HG02938 (cell line): ENCODE data around the gene TRIM27.
"Not testable (repeated sequence)": the region's sequence is repeated elsewhere in the genome, so short reads cannot be mapped to it uniquely, and the experiment has no call there.

Experiments
- ATAC-seq: cut with Tn5 transposase; IDR thresholded peaks from one replicate; pipeline ENCODE4 v1.9.1; 2021; ENCODE audit warnings: mild to moderate bottlenecking, moderate library complexity; ENCODE audit not compliant: unreplicated experiment

TRIM27 gene

GRCh38 chr6:28943223-28943556, 19.4 kb upstream of the TRIM27 start:
- no peak for ATAC-seq

- no peak for ATAC-seq
Observed at GRCh38 chr6:28941684-28942448, 18.1 kb upstream of the TRIM27 start.

- peak; percentile 62 for ATAC-seq
Observed at GRCh38 chr6:28940858-28941683, 17.3 kb upstream of the TRIM27 start.

GRCh38 chr6:28940294-28940857, 16.6 kb upstream of the TRIM27 start:
- peak; percentile 13 for ATAC-seq

GRCh38 chr6:28933069-28933468, 9.3 kb upstream of the TRIM27 start:
- no peak for ATAC-seq

GRCh38 chr6:28929887-28930620, 6.3 kb upstream of the TRIM27 start:
- ATAC-seq: no peak

- ATAC-seq: not testable (repeated sequence)
Observed at GRCh38 chr6:28929339-28929738, 5.6 kb upstream of the TRIM27 start.

GRCh38 chr6:28927846-28928245, 4.1 kb upstream of the TRIM27 start:
- ATAC-seq: no peak

- ATAC-seq: peak; percentile 29
Observed at GRCh38 chr6:28922821-28923317, 916 bp downstream of the TRIM27 start.

GRCh38 chr6:28922004-28922820, 1.6 kb downstream of the TRIM27 start:
- ATAC-seq: no peak

GRCh38 chr6:28920281-28920680, 3.5 kb downstream of the TRIM27 start:
- no peak for ATAC-seq

GRCh38 chr6:28914941-28915340, 8.8 kb downstream of the TRIM27 start:
- ATAC-seq: no peak

- no peak for ATAC-seq
Observed at GRCh38 chr6:28910901-28911690, 12.7 kb downstream of the TRIM27 start.

GRCh38 chr6:28907394-28907793, 16.4 kb downstream of the TRIM27 start:
- ATAC-seq: no peak

GRCh38 chr6:28906669-28907068, 17.1 kb downstream of the TRIM27 start:
- ATAC-seq: no peak

- ATAC-seq: no peak
Observed at GRCh38 chr6:28903686-28904085, 20.1 kb downstream of the TRIM27 start.

GRCh38 chr6:28901831-28902230, 22.0 kb downstream of the TRIM27 start:
- no peak for ATAC-seq

GRCh38 chr6:28900577-28901256, 23.1 kb downstream of the TRIM27 start:
- no peak for ATAC-seq

GRCh38 chr6:28898710-28898965, 25.1 kb downstream of the TRIM27 start:
- no peak for ATAC-seq
